Measurements from ENCODE around the gene RASAL2. TPM values are rescaled to one million over a fixed set of nuclear protein-coding genes. Genes with fewer than 3 reads are reported as not detected.

Gene RASAL2
- total RNA-seq, 4 donors from 2014 or later = 19.7 to 36.7 (median 27.4) TPM

DNA sequence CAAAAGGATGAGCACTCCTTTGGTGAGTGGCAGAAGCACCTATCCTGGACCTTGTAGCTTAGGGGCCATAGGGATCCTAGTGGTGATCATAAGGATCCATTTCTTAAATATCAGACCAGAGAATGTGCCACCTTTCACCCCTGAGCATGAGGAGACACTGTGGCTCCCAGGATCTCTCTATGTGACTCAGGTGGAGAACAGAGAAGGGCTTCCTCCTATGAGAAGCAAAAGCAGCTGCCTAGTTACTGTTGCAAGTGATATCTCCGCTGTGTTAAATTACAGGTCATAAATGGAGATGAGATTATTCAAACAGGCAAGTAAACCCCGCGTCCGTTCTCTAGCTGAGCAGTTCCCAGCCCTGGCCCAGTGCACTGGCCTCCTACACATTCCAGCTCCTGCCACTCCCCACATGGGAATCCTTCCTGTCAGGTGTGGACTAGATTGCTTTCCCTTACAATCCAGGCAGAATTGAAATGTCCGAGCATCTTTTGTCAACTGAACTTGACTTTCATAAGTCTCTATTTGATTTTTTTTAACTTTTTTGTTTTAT lies 376.6 kb downstream of the RASAL2 start:
- TF ChIP-seq, protein P1, sequence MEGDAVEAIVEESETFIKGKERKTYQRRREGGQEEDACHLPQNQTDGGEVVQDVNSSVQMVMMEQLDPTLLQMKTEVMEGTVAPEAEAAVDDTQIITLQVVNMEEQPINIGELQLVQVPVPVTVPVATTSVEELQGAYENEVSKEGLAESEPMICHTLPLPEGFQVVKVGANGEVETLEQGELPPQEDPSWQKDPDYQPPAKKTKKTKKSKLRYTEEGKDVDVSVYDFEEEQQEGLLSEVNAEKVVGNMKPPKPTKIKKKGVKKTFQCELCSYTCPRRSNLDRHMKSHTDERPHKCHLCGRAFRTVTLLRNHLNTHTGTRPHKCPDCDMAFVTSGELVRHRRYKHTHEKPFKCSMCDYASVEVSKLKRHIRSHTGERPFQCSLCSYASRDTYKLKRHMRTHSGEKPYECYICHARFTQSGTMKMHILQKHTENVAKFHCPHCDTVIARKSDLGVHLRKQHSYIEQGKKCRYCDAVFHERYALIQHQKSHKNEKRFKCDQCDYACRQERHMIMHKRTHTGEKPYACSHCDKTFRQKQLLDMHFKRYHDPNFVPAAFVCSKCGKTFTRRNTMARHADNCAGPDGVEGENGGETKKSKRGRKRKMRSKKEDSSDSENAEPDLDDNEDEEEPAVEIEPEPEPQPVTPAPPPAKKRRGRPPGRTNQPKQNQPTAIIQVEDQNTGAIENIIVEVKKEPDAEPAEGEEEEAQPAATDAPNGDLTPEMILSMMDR (IDR thresholded peaks at IDR 0.05; ENCODE audit: low read depth) = no peak

DNA sequence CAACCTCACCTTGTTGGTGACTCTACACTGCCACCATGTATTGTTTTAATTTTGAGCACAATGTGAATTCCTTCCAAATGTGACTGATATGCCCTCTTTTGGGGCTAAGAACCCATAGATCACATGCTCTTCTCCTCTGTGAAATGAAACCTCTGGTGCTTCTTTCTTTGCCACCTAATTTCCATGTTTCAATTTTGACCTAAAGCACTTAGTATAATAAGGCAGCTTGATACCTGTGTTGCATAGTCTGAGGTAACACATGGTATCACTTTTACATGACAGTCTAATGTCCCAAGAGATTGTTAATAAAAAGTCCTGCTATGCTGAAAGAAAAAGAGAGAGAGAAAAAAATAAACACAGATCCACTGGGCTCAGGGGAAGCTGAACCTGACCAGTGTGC lies 378.6 kb downstream of the RASAL2 start:
- TF ChIP-seq, protein P1 (IDR thresholded peaks at IDR 0.05; ENCODE audit: low read depth) = no peak

DNA sequence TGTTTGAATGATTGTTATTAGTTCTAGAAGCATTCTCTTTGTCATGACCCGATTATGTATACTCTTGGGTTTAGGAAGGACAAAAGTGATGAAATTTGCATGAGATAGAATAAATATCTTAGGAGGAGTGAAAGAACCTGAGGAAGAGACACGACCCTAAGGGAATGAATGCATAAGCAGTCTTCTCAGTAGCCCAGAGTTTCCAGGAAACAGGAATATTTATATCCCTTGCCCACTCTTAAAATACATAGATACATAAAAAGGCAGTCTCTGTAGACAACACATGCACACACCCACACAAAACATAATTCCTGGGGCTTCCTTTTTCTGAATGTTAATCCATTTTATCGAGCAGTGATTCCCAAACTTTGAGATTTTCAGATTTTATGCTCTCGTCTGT lies 383.5 kb downstream of the RASAL2 start:
- TF ChIP-seq, protein P1 (IDR thresholded peaks at IDR 0.05; ENCODE audit: low read depth) = no peak

DNA sequence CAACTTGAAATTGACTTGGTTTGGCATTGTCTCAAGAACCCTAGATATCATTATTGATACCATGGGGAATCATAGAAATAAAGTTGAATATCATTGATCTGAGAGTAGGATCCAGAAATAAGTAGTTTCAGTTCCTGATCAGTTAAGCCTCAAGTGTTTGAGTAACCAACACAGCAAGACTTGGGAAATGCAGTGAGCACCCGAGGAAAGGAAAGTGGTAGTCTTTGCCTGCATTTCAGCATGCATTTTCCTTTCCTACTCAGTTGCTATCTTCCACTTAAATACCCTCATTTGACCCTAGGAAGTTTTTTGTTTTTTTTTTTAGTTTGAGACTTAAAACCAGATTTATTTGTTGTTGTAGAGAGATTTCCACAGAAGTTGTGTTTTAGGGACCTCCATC lies 383.9 kb downstream of the RASAL2 start:
- TF ChIP-seq, protein P1 (IDR thresholded peaks at IDR 0.05; ENCODE audit: low read depth) = no peak

DNA sequence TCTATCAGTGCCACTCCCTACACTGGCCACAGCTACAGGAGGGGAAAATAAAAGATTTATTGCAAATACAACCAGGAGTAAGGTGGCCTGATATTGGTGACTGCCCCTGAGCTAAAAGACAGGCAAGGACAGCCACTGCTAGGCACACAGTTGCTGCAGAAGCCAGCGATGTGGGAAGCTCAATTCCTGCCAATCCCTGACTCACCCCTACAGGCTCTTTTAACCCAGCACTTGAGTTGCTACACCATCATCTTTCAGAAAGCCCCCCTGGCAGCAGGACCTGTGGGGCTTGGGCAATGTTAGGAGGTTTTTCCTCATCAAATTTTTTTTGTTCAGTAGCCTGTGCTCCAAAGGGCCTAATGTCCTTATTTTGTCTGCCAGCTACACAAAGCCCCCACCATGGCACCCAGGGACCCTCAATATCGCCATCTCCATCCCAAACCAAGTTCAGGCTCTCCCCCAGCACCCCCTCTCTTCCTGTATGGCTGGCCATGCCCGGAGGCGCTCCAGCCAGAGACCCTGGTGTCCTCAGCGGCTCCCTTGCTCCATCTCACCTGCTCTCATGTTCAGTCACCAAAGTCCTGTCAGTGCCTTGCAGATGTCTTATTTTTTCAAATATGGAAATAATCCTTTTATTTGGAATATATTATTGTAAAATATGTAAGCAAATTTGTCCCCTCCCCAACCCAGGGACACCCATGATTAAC lies 389.5 kb downstream of the RASAL2 start:
- TF ChIP-seq, protein P1 (IDR thresholded peaks at IDR 0.05; ENCODE audit: low read depth) = no peak

DNA sequence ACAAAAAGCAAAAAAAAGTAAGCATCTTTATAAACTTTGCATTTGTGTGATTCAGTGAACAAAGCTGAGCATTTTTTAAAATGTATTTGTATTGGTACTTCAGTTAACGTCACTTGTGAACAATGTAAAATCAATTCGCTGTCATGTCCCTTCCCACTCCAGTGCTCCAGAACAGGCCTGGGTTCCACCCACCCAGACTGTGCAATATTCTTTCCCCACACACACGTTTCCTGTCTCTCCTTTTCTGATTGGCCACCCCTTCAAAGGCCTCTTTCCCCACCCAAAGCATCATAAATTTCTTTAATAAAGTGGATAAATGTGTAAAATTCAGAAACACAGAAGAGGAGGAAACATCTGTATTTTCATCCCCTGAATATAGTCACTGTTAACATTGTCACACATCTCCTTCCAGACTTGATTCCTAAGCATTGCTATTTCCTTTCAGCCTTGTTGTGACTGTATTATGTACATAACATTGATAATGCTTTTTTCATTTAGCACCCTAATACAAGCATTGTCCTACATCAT lies 390.9 kb downstream of the RASAL2 start:
- TF ChIP-seq, protein P1 (IDR thresholded peaks at IDR 0.05; ENCODE audit: low read depth) = no peak

DNA sequence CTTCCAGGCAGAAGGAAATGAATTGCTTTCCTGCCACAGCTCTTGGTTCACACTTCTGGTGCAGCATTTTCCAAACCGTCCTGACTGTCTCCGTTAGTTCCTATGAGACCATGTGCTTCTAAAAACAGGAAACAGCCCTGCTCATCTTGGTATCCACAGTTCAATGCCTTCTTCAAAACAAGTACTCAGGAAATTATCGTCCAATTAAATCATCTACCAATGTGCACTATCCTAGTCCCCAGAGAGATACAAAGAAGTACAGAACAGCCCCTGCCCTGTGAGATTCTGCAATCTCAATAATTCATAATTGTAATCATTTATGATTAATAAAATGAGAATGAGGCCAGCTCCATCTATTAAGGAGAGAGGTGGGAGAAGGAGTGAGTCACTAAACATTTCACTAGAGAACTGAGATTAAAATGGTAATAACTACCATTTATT lies 391.7 kb downstream of the RASAL2 start:
- TF ChIP-seq, protein P1 (IDR thresholded peaks at IDR 0.05; ENCODE audit: low read depth) = no peak

All from subcutaneous adipose tissue (tissue), 4 donors.